Measurements from ENCODE around the gene ANXA11.

ANXA11 gene

DNA sequence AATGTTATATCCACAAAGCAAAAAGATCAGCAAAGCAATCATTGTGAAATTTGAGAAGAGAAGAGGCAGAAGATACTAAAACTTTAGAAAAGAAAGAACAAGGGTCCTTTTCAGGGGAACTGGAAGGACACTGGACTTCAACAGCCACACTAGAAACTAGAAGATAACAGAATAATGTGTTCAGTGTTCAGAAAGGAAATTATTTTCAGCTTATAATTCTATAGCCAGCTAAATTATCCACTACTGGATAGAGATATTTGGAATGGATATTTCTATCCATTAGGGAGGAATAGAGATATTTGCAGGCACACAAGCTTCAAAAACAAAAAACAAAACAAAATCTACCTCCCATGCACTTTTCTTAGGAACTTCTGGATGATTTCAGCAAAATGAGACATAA is 12.8 kb downstream of the ANXA11 start:
- TF ChIP-seq EZH2 (IDR thresholded peaks at IDR 0.05): no peak
- no peak for TF ChIP-seq POLR2AphosphoS5 (IDR thresholded peaks at IDR 0.05; ENCODE audit: borderline replicate concordance, low read depth, low read length)
- TF ChIP-seq FOXP2 (optimal IDR thresholded peaks at IDR 0.05; ENCODE audit: control extremely low read depth, extremely low read length, insufficient read depth): no peak
- H3K4me3 ChIP-seq: no peak overlapping the region
- DNase-seq (ENCODE audit: low read depth, low spot score): no peak
- no peaks in the 10 kb centered on the region for H3K9me3 ChIP-seq (ENCODE audit: low read depth, low read length)
- H3K27ac ChIP-seq: no peak overlapping the region
- H3K9ac ChIP-seq (ENCODE audit: insufficient read length): no peak overlapping the region
- no peaks in the 10 kb centered on the region for H3K36me3 ChIP-seq (ENCODE audit: insufficient read depth, low read length)

GRCh38 chr10:80191589-80192270 is 13.6 kb downstream of the ANXA11 start:
- Histone ChIP-seq H3K27ac (no peak overlapping the region), H3K36me3 (ENCODE audit: insufficient read depth, low read length) (no peaks in the 10 kb centered on the region), H3K4me3 (no peak overlapping the region), H3K9me3 (ENCODE audit: low read depth, low read length) (no peaks in the 10 kb centered on the region), H3K9ac (ENCODE audit: insufficient read length) (no peak overlapping the region)
- no peak for TF ChIP-seq FOXP2 (optimal IDR thresholded peaks at IDR 0.05; ENCODE audit: control extremely low read depth, extremely low read length, insufficient read depth)
- no peak for TF ChIP-seq EZH2 (IDR thresholded peaks at IDR 0.05)
- no peak for TF ChIP-seq POLR2AphosphoS5 (IDR thresholded peaks at IDR 0.05; ENCODE audit: borderline replicate concordance, low read depth, low read length)
- DNase-seq (ENCODE audit: low read depth, low spot score): no peak

- Histone ChIP-seq H3K4me3 (no peak overlapping the region), H3K9ac (ENCODE audit: insufficient read length) (no peak overlapping the region), H3K9me3 (ENCODE audit: low read depth, low read length) (no peaks in the 10 kb centered on the region), H3K36me3 (ENCODE audit: insufficient read depth, low read length) (no peaks in the 10 kb centered on the region), H3K27ac (no peak overlapping the region)
- TF ChIP-seq POLR2AphosphoS5 (IDR thresholded peaks at IDR 0.05; ENCODE audit: borderline replicate concordance, low read depth, low read length) (no peak), FOXP2 (optimal IDR thresholded peaks at IDR 0.05; ENCODE audit: control extremely low read depth, extremely low read length, insufficient read depth) (no peak), EZH2 (IDR thresholded peaks at IDR 0.05) (no peak)
- DNase-seq (ENCODE audit: low read depth, low spot score): no peak
Measured at GRCh38 chr10:80188713-80189112, 16.6 kb downstream of the ANXA11 start.

DNA sequence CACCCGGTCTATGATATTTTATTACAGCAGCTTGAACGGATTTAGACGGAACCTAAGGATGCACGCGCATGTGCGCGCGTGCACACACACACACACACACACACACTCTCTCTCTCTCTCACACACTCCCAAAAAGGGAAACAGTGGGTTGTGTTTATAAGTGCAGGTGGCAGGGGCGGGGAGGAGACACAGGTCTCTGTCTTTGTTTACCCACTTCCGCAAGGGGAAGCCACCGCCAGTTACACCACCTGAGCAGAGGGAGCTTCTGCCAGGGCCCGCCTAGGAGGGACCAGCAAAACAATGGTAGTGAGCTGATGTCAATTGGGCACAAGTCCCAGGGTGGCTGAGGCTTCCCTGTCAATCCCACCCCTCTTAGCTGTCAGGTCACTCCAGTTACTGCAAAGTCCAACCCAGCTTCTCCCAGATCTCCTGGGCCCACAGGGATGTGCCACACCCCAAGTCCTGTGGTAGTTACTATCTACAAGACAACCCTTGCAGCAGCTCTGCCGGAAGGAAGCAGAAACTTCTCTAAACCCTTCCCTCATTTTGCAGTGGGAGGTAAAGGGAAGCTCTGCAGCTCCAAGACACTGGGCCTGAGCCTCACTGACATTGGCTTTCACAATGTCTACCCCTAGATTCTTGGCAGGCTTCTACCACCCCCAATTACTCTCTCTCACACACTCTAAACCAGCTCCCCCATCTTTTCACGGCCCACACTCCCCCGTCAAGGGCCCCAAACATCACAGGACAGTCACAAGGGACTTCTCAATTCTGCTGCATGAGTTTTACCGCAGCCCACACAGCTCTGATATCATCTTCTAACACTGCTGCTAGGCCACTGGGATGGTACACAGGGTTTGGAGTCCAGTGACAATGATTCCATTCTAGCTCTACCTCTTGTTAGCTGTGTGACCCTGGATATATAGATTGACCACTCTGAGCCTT is 17.6 kb downstream of the ANXA11 start:
- Histone ChIP-seq H3K9me3 (ENCODE audit: low read depth, low read length) (no peaks in the 10 kb centered on the region), H3K4me3 (no peak overlapping the region), H3K9ac (ENCODE audit: insufficient read length) (no peak overlapping the region), H3K36me3 (ENCODE audit: insufficient read depth, low read length) (no peaks in the 10 kb centered on the region), H3K27ac (no peak overlapping the region)
- TF ChIP-seq EZH2 (IDR thresholded peaks at IDR 0.05): no peak
- TF ChIP-seq POLR2AphosphoS5 (IDR thresholded peaks at IDR 0.05; ENCODE audit: borderline replicate concordance, low read depth, low read length): no peak
- TF ChIP-seq FOXP2 (optimal IDR thresholded peaks at IDR 0.05; ENCODE audit: control extremely low read depth, extremely low read length, insufficient read depth): no peak
- DNase-seq (ENCODE audit: low read depth, low spot score): no peak

- Histone ChIP-seq H3K9ac (ENCODE audit: insufficient read length) (no peak overlapping the region), H3K27ac (no peak overlapping the region)
- TF ChIP-seq FOXP2 (optimal IDR thresholded peaks at IDR 0.05; ENCODE audit: control extremely low read depth, extremely low read length, insufficient read depth): no peak
- TF ChIP-seq EZH2 (IDR thresholded peaks at IDR 0.05): no peak
- TF ChIP-seq POLR2AphosphoS5 (IDR thresholded peaks at IDR 0.05; ENCODE audit: borderline replicate concordance, low read depth, low read length): no peak
Measured at GRCh38 chr10:80187060-80187459, 18.3 kb downstream of the ANXA11 start.

DNA sequence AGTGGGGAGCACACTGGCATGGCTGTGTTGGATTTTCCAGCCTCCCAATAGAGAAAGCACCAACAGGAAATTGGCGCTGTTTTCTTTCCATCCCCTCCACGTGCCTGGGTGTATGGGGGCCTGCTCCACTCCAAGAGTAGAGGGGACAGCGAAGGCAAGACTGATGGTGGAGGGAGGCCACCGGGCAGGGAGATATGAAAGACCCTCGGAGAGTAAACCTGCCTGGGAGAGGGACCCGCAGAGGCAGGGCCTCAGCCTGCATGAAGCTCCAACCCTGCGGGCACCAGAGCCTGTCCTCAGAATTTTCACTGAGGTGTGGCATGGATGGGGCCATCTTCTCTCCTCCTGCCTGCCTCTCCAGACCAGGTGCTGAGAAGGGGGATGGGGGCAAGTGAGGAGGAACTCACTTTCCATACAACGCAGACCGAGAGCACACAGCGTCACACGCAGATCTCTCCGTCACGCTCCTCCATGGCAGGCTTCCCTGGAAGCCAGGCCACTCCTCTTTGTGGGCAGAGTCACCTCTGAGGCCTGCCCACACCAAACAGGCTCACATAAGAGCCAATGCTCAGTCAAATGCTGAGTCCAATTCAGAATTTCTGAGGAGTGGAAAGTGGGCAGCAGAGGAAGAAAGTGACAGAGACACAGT is 18.8 kb downstream of the ANXA11 start:
- DNase-seq (ENCODE audit: low read depth, low spot score): no peak
- no peak overlapping the region for H3K27ac ChIP-seq
- TF ChIP-seq POLR2AphosphoS5 (IDR thresholded peaks at IDR 0.05; ENCODE audit: borderline replicate concordance, low read depth, low read length) (no peak), FOXP2 (optimal IDR thresholded peaks at IDR 0.05; ENCODE audit: control extremely low read depth, extremely low read length, insufficient read depth) (no peak), EZH2 (IDR thresholded peaks at IDR 0.05) (no peak)

More at GRCh38 chr10:80187060-80187459, 18.3 kb downstream of the ANXA11 start:
- no peak overlapping the region for H3K4me3 ChIP-seq
- no peaks in the 10 kb centered on the region for H3K9me3 ChIP-seq (ENCODE audit: low read depth, low read length)
- no peaks in the 10 kb centered on the region for H3K36me3 ChIP-seq (ENCODE audit: insufficient read depth, low read length)
- DNase-seq (ENCODE audit: low read depth, low spot score): no peak

DNA sequence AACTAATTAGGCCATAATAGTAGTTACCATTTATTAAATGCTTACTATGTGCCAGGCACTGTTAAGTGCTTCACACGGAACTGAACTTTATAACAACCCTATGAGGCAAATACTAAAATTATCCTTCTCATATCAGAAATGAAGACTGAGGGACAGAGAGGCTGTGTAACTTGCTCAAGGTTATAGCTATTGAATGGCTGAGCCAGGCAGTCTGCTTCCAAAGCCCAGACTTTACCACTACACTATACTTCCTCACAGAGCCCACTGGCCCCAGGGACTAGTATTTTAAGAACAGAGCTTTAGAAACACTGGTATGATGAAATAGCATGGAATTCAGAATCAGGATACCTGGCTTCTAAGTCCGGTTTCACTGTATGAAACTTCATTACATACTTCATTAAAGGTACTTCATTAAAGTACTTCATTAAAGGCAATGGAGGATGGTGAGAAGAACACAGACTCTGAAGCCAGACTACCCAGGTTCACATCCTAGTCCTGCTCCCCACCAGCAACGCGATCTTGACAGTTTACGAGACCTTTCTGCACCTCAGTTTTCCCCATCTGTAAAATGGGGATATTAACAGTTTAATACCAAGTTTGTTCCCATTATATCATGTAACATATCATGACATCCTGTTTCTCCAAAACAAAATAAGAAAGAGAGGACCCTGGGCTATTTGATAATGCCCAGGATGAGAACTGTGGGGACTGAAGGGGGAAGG is 19.6 kb downstream of the ANXA11 start:
- no peak overlapping the region for H3K27ac ChIP-seq
- TF ChIP-seq POLR2AphosphoS5 (IDR thresholded peaks at IDR 0.05; ENCODE audit: borderline replicate concordance, low read depth, low read length): no peak
- no peak for TF ChIP-seq FOXP2 (optimal IDR thresholded peaks at IDR 0.05; ENCODE audit: control extremely low read depth, extremely low read length, insufficient read depth)
- no peak for TF ChIP-seq EZH2 (IDR thresholded peaks at IDR 0.05)
- no peaks in the 10 kb centered on the region for H3K36me3 ChIP-seq (ENCODE audit: insufficient read depth, low read length)
- H3K9ac ChIP-seq (ENCODE audit: insufficient read length): no peak overlapping the region
- DNase-seq (ENCODE audit: low read depth, low spot score): no peak
- no peaks in the 10 kb centered on the region for H3K9me3 ChIP-seq (ENCODE audit: low read depth, low read length)
- H3K4me3 ChIP-seq: no peak overlapping the region

More for the DNA sequence above, 18.8 kb downstream of the ANXA11 start:
- Histone ChIP-seq H3K9me3 (ENCODE audit: low read depth, low read length) (no peaks in the 10 kb centered on the region), H3K36me3 (ENCODE audit: insufficient read depth, low read length) (no peaks in the 10 kb centered on the region), H3K9ac (ENCODE audit: insufficient read length) (no peak overlapping the region), H3K4me3 (no peak overlapping the region)

Measured in SK-N-MC (cell line).